K562 (cell line): ENCODE measurements around the gene GPM6B. TPM values are rescaled to one million over a fixed set of nuclear protein-coding genes. Genes with fewer than 3 reads are reported as not detected.

ENCODE experiments used
- ATAC-seq: fragments of 200-7000 bp; cut with Tn5 transposase; 3 replicates; pipeline ENCODE4 v1.9.1; 2020; ENCODE audit warnings: moderate library complexity
- BruUV-seq: library from RNA; stranded (reverse); fragments of 400-500 nt; replicated peaks from 2 replicates; lab custom pipeline; 2021; lab: Mats Ljungman, UMichigan
- CTCF ChIA-PET: fragments of 300-600 bp; formaldehyde crosslinking; extraction: SDS; loops from one replicate; lab custom pipeline; 2021; ENCODE audit warnings: low intra/inter-chr PET ratio; lab: Yijun Ruan, JAX
- POLR2A ChIA-PET: fragments of 300-600, 350-650 bp; sonication (Branson Sonifier 250); formaldehyde crosslinking; extraction: SDS; loops from one replicate; lab custom pipeline; 2021; ENCODE audit warnings: antibody characterized with exemption, inconsistent platforms; lab: Yijun Ruan, JAX
- DNase-seq, 4 experiments: peaks; one replicate each; pipeline versions ENCODE4 v3.0.0 to v3.0.0-alpha.2; 2011 to 2018; ENCODE audit warnings: low spot score in 3 of 4, mixed read lengths in 3 of 4; ENCODE audit errors: extremely low read depth in 1 of 4
- FAIRE-seq: peaks from 2 replicates; lab custom pipeline; 2011; peaks lifted over from hg19 to GRCh38; lab: Jason Lieb, UNC
- H2AFZ ChIP-seq: 2 replicates; pipeline ENCODE4 v1.6.0; 2011; ENCODE audit warnings: low read depth, low read length, control low read depth, inconsistent platforms
- H3K27ac ChIP-seq: fragments of 200-600 bp; 3 replicates; pipeline ENCODE4 v1.8.0; 2011; ENCODE audit warnings: low read depth, mild to moderate bottlenecking, control low read depth, inconsistent platforms, low read length, moderate library complexity, mixed read lengths; ENCODE audit errors: extremely low read depth
- H3K27me3 ChIP-seq, 2 experiments: fragments of 300-600 bp in 1 of 2; 2 replicates in 1 of 2; 3 replicates in 1 of 2; pipeline versions ENCODE4 v1.6.0 to v1.8.0; 2011; ENCODE audit warnings: inconsistent platforms in 2 of 2, low read length in 2 of 2, mild to moderate bottlenecking in 1 of 2, mixed read lengths in 1 of 2, moderate library complexity in 1 of 2; ENCODE audit not compliant: control insufficient read depth in 2 of 2, insufficient read depth in 2 of 2
- H3K36me3 ChIP-seq: fragments of 300-600 bp; 3 replicates; pipeline ENCODE4 v1.8.0; 2011; ENCODE audit warnings: mild to moderate bottlenecking, low read length, inconsistent platforms; ENCODE audit not compliant: control insufficient read depth, insufficient read depth
- H3K4me1 ChIP-seq, 2 experiments: fragments of 200-600 bp in 1 of 2; replicated peaks in 1 of 2; 2 replicates in 1 of 2; 3 replicates in 1 of 2; pipeline versions ENCODE4 v1.5.1 to v1.8.0; 2011; ENCODE audit warnings: inconsistent platforms in 2 of 2, low read length in 2 of 2, mild to moderate bottlenecking in 1 of 2, mixed read lengths in 1 of 2, moderate library complexity in 1 of 2; ENCODE audit not compliant: control insufficient read depth in 2 of 2, insufficient read depth in 2 of 2
- H3K4me2 ChIP-seq: 2 replicates; pipeline ENCODE4 v1.6.1; 2011; ENCODE audit warnings: low read length, control low read depth, inconsistent platforms, mixed read lengths; ENCODE audit not compliant: insufficient read depth
- H3K4me3 ChIP-seq: fragments of 200-600 bp; sonication (generic), shearing (Covaris generic); 2 replicates; pipeline ENCODE4 v1.5.1; 2016; ENCODE audit warnings: control low read depth, inconsistent platforms
- H3K79me2 ChIP-seq: fragments of 200-600 bp; 3 replicates; pipeline ENCODE4 v1.8.0; 2011; ENCODE audit warnings: low read length, inconsistent platforms; ENCODE audit not compliant: control insufficient read depth, insufficient read depth
- H3K9ac ChIP-seq, 2 experiments: 2 replicates each; pipeline versions ENCODE4 v1.6.0 to v1.6.1; 2011; ENCODE audit warnings: low read depth in 2 of 2, low read length in 2 of 2, control low read depth in 1 of 2, inconsistent platforms in 1 of 2, mild to moderate bottlenecking in 1 of 2, mixed read lengths in 1 of 2; ENCODE audit not compliant: insufficient read depth in 1 of 2
- H3K9me1 ChIP-seq: one replicate; pipeline ENCODE4 v1.6.0; 2011; ENCODE audit warnings: inconsistent platforms, mild to moderate bottlenecking, low read length, moderate library complexity; ENCODE audit not compliant: control insufficient read depth, insufficient read depth
- H3K9me3 ChIP-seq: replicated peaks from 2 replicates; pipeline ENCODE4 v1.5.1; 2011; ENCODE audit warnings: low read depth, low read length, inconsistent platforms; ENCODE audit not compliant: control insufficient read depth, insufficient read depth
- H4K20me1 ChIP-seq: replicated peaks from 2 replicates; pipeline ENCODE4 v1.6.1; 2011; ENCODE audit warnings: low read length, inconsistent platforms, mixed read lengths; ENCODE audit not compliant: control insufficient read depth, insufficient read depth
- BACH1 ChIP-seq: fragments of 200-800 bp; sonication (Bioruptor generic); IDR thresholded peaks from 2 replicates; pipeline ENCODE4 v1.6.1; 2016; ENCODE audit warnings: missing genetic modification characterization, missing compliant biosample characterization
- DMBX1 ChIP-seq: fragments of 250-450 bp; sonication (Bioruptor Pico); IDR thresholded peaks from 2 replicates; pipeline ENCODE4 v1.8.0; 2022; ENCODE audit warnings: inconsistent platforms, mild to moderate bottlenecking, moderate library complexity, borderline replicate concordance
- FOXJ3 ChIP-seq: sonication (generic); formaldehyde crosslinking; IDR thresholded peaks from 2 replicates; pipeline ENCODE4 v1.4.0; 2020; ENCODE audit warnings: mild to moderate bottlenecking, missing genetic modification reagents
- FOXP1 ChIP-seq: sonication (generic); formaldehyde crosslinking; IDR thresholded peaks from 2 replicates; pipeline ENCODE4 v1.8.0; 2022; ENCODE audit warnings: mild to moderate bottlenecking, missing genetic modification reagents
- GATAD2B ChIP-seq: fragments of 450-650 bp; IDR thresholded peaks from 2 replicates; pipeline ENCODE4 v1.6.1; 2017; ENCODE audit warnings: mild to moderate bottlenecking, borderline replicate concordance
- HLTF ChIP-seq: fragments of 450-650 bp; IDR thresholded peaks from 2 replicates; pipeline ENCODE4 v1.6.1; 2016
- HNRNPUL1 ChIP-seq: fragments of 200-400 bp; formaldehyde crosslinking; IDR thresholded peaks from 2 replicates; pipeline ENCODE4 v1.6.1; 2017; ENCODE audit warnings: low read length
- HSF4 ChIP-seq: fragments of 250-450 bp; sonication (Bioruptor Pico); IDR thresholded peaks from 2 replicates; pipeline ENCODE4 v2.1.2; 2022; ENCODE audit warnings: mild to moderate bottlenecking, moderate library complexity, borderline replicate concordance
- KDM2B ChIP-seq: fragments of 250-450 bp; sonication (Bioruptor Pico); IDR thresholded peaks from 2 replicates; pipeline ENCODE4 v1.8.0; 2021; ENCODE audit warnings: mild to moderate bottlenecking, moderate library complexity
- MED1 ChIP-seq: sonication (generic); formaldehyde crosslinking; IDR thresholded peaks from 2 replicates; pipeline ENCODE4 v1.8.1; 2023; ENCODE audit warnings: missing genetic modification reagents, borderline replicate concordance
- MTA2 ChIP-seq: fragments of 450-650 bp; IDR thresholded peaks from 2 replicates; pipeline ENCODE4 v1.6.1; 2016; ENCODE audit warnings: low read depth
- PML ChIP-seq: IDR thresholded peaks from 2 replicates; pipeline ENCODE4 v1.6.1; 2012; ENCODE audit warnings: low read length, inconsistent platforms
- SREBF2 ChIP-seq: sonication (generic); formaldehyde crosslinking; IDR thresholded peaks from 2 replicates; pipeline ENCODE4 v1.4.0; 2020; ENCODE audit warnings: mild to moderate bottlenecking, missing genetic modification reagents
- TCFL5 ChIP-seq: fragments of 250-450 bp; sonication (Bioruptor Pico); conservative IDR thresholded peaks from 2 replicates; pipeline ENCODE4 v1.6.1; 2021; ENCODE audit warnings: mild to moderate bottlenecking, moderate library complexity, matching md5 sums
- ZNF324 ChIP-seq: fragments of 250-450 bp; sonication (Bioruptor Pico); IDR thresholded peaks from 2 replicates; pipeline ENCODE4 v1.4.0; 2020; ENCODE audit warnings: mild to moderate bottlenecking
- ZNF354B ChIP-seq: fragments of 250-450 bp; sonication (Bioruptor Pico); IDR thresholded peaks from 2 replicates; pipeline ENCODE4 v1.4.0; 2020
- WGBS: fragments of 100-300 bp; shearing (Covaris generic); methylation state at CpG from one replicate; pipeline ENCODE4 v1.1.6; 2016; ENCODE audit warnings: low coverage, mixed read lengths; ENCODE audit not compliant: insufficient coverage; ENCODE audit errors: missing lambda C conversion rate; 5-methylcytosine and 5-hydroxymethylcytosine counted together
- in situ Hi-C: fragments of 300-500 bp; cut with MboI; formaldehyde crosslinking; loops from 4 replicates; pipeline ENCODE4 v1.15.0; 2018; ENCODE audit warnings: inconsistent platforms, mixed read lengths
- intact Hi-C: fragments of 100-400 bp; cut with micrococcal nuclease; formaldehyde crosslinking; loops from 2 replicates; pipeline ENCODE4 v1.14.2; 2022
- polyA plus RNA-seq, 8 experiments: library from polyadenylated mRNA; depleted of rRNA in 4 of 8; stranded (reverse) in 5 of 8; unstranded in 3 of 8; fragments of >200 nt; fragmentation: Nextera tagmentation in 2 of 8; fragmentation: Illumina TruSeq in 1 of 8; extraction: Ambion mirVana in 2 of 8; extraction: Trizol in 1 of 8; gene quantifications; 2 replicates each; pipeline versions ENCODE4 v1.2.1 to v1.2.3, GENCODE V29; 2011 to 2014; ENCODE audit warnings: inconsistent platforms in 1 of 8, missing spikeins in 1 of 8
- total RNA-seq, 7 experiments: library from RNA; depleted of rRNA in 6 of 7; stranded (reverse); fragments of >200 nt in 6 of 7; fragmentation: Illumina TruSeq in 2 of 7; extraction: Trizol in 2 of 7; gene quantifications; 2 replicates each; pipeline versions ENCODE4 v1.2.1 to v1.2.3, GENCODE V29; 2011 to 2021; ENCODE audit warnings: low replicate concordance in 1 of 7
- TF ChIP-seq, protein P1 (sequence below): fragments of 250-450 bp; sonication (Bioruptor Pico); IDR thresholded peaks from 2 replicates; pipeline ENCODE4 v1.5.0; 2021

Gene GPM6B
- total and polyA plus RNA-seq, 9 of the 15 experiments (the other 6 are each of a cell fraction or from before 2014, with no cell fraction given) = 0.14 to 0.32 TPM; not detected in 7

DNA sequence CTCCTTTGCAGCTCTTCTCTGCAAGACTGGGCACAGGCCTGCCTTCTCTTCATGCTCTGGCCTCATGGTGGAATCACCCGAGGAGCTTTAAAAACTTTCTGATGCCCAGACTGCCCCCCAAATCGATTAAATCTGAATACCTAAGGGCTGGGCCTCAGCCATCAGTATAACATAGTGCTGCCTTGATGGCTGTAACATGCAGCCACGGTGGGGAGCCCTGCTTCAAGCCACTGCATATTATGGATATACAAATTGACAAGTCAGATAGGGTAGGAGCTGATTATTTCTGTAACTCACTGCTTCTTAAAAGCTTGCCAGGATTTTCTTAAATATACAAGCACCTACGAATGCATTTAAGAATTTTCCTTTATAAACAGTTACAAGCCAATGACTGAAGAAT lies 40.5 kb downstream of the GPM6B start:
- BruUV-seq = no TSS peak
- Histone ChIP-seq H3K9me3 (no peaks in the 10 kb centered on the region), H4K20me1 (no peaks in the 10 kb centered on the region), H3K27ac (no peak overlapping the region), H3K9ac (no peak overlapping the region), H3K4me3 (no peak overlapping the region), H3K9me1 (no peaks in the 10 kb centered on the region), H3K4me2 (no peak overlapping the region), H3K4me1 (no peaks in the 10 kb centered on the region), H3K36me3 (peaks cover 13% of the 10 kb centered on the region; the same call in 2 of the 3 replicates), H3K79me2 (no peaks in the 10 kb centered on the region), H2AFZ (no peak overlapping the region), H3K27me3 (peaks cover 0 to 10% of the 10 kb centered on the region in 2 experiments; a peak in 2 of 5 replicates)
- ChIA-PET POLR2A (no interaction called here), CTCF (no interaction called here)
- TF ChIP-seq ZNF324 (CRISPR knock-in tag) (no peak), MED1 (CRISPR knock-in tag) (no peak), TCFL5 (no peak), KDM2B (no peak), HLTF (no peak), ZNF354B (CRISPR knock-in tag) (no peak), FOXP1 (CRISPR knock-in tag) (no peak), HSF4 (CRISPR knock-in tag) (no peak), BACH1 (tag) (no peak), SREBF2 (no peak), MTA2 (no peak), HNRNPUL1 (no peak), DMBX1 (CRISPR knock-in tag) (no peak), FOXJ3 (CRISPR knock-in tag) (no peak), PML (no peak), GATAD2B (no peak)
- TF ChIP-seq, protein P1, sequence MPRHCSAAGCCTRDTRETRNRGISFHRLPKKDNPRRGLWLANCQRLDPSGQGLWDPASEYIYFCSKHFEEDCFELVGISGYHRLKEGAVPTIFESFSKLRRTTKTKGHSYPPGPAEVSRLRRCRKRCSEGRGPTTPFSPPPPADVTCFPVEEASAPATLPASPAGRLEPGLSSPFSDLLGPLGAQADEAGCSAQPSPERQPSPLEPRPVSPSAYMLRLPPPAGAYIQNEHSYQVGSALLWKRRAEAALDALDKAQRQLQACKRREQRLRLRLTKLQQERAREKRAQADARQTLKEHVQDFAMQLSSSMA = no peak
- no peak for ATAC-seq
- no peak for DNase-seq
- in situ Hi-C loops = no loop called here
- no peak for FAIRE-seq
- intact Hi-C loops = no loop called here
- 60% methylated on average over 4 of the region's 4 CpGs for WGBS
